T-helper 1 cell treated with Interleukin-12 subunit alpha and Interleukin-12 subunit beta and Interleukin-4 antibody, amounts not matched to agents 30 μg/mL and 1 μg/mL, for 36 hours (primary cell): ENCODE results near the gene STRN4.
"Not testable (repeated sequence)": the region's sequence is repeated elsewhere in the genome, so short reads cannot be mapped to it uniquely, and the experiment has no call there.

Experiments
- H3K27ac Mint-ChIP-seq: one replicate; pipeline ENCODE4 v1.8.0; 2021; ENCODE audit warnings: mild to moderate bottlenecking, mixed read lengths
- H3K27me3 Mint-ChIP-seq: one replicate; pipeline ENCODE4 v1.8.0; 2021; ENCODE audit warnings: low read depth, mixed read lengths
- H3K36me3 Mint-ChIP-seq: one replicate; pipeline ENCODE4 v1.8.0; 2021; ENCODE audit warnings: low read depth, mixed read lengths
- H3K4me1 Mint-ChIP-seq: one replicate; pipeline ENCODE4 v1.8.0; 2021; ENCODE audit warnings: low read depth, mixed read lengths
- H3K4me3 Mint-ChIP-seq: one replicate; pipeline ENCODE4 v1.8.0; 2021; ENCODE audit warnings: mild to moderate bottlenecking, moderate library complexity, mixed read lengths
- H3K9me3 Mint-ChIP-seq: one replicate; pipeline ENCODE4 v1.8.0; 2021; ENCODE audit warnings: mixed read lengths

The STRN4 gene

GRCh38 chr19:46782355-46783019 is 36.2 kb upstream of the STRN4 start:
- Mint-ChIP-seq H3K36me3 (peaks cover 58% of the 10 kb centered on the region), H3K9me3 (no peaks in the 10 kb centered on the region), H3K27ac (peak overlapping the region; percentile 77), H3K4me1 (peaks cover 40% of the 10 kb centered on the region), H3K4me3 (peak overlapping the region; percentile 97), H3K27me3 (no peaks in the 10 kb centered on the region)

GRCh38 chr19:46777956-46778645 is 31.9 kb upstream of the STRN4 start:
- H3K27ac Mint-ChIP-seq, H3K9me3 Mint-ChIP-seq, H3K4me1 Mint-ChIP-seq, H3K4me3 Mint-ChIP-seq, H3K27me3 Mint-ChIP-seq: not testable (repeated sequence)
- H3K36me3 Mint-ChIP-seq: peaks cover 48% of the 10 kb centered on the region

- no peak overlapping the region for H3K4me3 Mint-ChIP-seq
- no peaks in the 10 kb centered on the region for H3K9me3 Mint-ChIP-seq
- H3K36me3 Mint-ChIP-seq: peaks cover 39% of the 10 kb centered on the region
- no peak overlapping the region for H3K27ac Mint-ChIP-seq
- peaks cover 2% of the 10 kb centered on the region for H3K4me1 Mint-ChIP-seq
- no peaks in the 10 kb centered on the region for H3K27me3 Mint-ChIP-seq
Observed at GRCh38 chr19:46776927-46777911, 31.0 kb upstream of the STRN4 start.

GRCh38 chr19:46775642-46776258 is 29.5 kb upstream of the STRN4 start:
- Mint-ChIP-seq H3K27ac (no peak overlapping the region), H3K27me3 (no peaks in the 10 kb centered on the region), H3K9me3 (no peaks in the 10 kb centered on the region), H3K4me3 (no peak overlapping the region), H3K36me3 (peaks cover 33% of the 10 kb centered on the region), H3K4me1 (peaks cover 2% of the 10 kb centered on the region)

- Mint-ChIP-seq H3K4me1 (no peaks in the 10 kb centered on the region), H3K4me3 (no peak overlapping the region), H3K9me3 (no peaks in the 10 kb centered on the region), H3K36me3 (peaks cover 24% of the 10 kb centered on the region), H3K27ac (no peak overlapping the region), H3K27me3 (no peaks in the 10 kb centered on the region)
Observed at GRCh38 chr19:46773018-46773399, 26.8 kb upstream of the STRN4 start.

- H3K4me3 Mint-ChIP-seq: no peak overlapping the region
- peaks cover 20% of the 10 kb centered on the region for H3K36me3 Mint-ChIP-seq
- H3K9me3 Mint-ChIP-seq: no peaks in the 10 kb centered on the region
- H3K27ac Mint-ChIP-seq: no peak overlapping the region
- H3K27me3 Mint-ChIP-seq: no peaks in the 10 kb centered on the region
- H3K4me1 Mint-ChIP-seq: no peaks in the 10 kb centered on the region
Observed at GRCh38 chr19:46772170-46773017, 26.1 kb upstream of the STRN4 start.

- not testable (repeated sequence) for H3K36me3 Mint-ChIP-seq, H3K9me3 Mint-ChIP-seq, H3K27ac Mint-ChIP-seq, H3K27me3 Mint-ChIP-seq, H3K4me3 Mint-ChIP-seq, H3K4me1 Mint-ChIP-seq
Observed at GRCh38 chr19:46768746-46769145, 22.5 kb upstream of the STRN4 start.

GRCh38 chr19:46766569-46767317 is 20.5 kb upstream of the STRN4 start:
- peak overlapping the region; percentile 43 for H3K27ac Mint-ChIP-seq
- H3K4me1 Mint-ChIP-seq: peaks cover 2% of the 10 kb centered on the region
- H3K9me3 Mint-ChIP-seq: no peaks in the 10 kb centered on the region
- H3K4me3 Mint-ChIP-seq: no peak overlapping the region
- no peaks in the 10 kb centered on the region for H3K27me3 Mint-ChIP-seq
- peaks cover 1% of the 10 kb centered on the region for H3K36me3 Mint-ChIP-seq

GRCh38 chr19:46764817-46765291 is 18.6 kb upstream of the STRN4 start:
- H3K4me1 Mint-ChIP-seq: peaks cover 2% of the 10 kb centered on the region
- no peak overlapping the region for H3K4me3 Mint-ChIP-seq
- no peak overlapping the region for H3K27ac Mint-ChIP-seq
- no peaks in the 10 kb centered on the region for H3K9me3 Mint-ChIP-seq
- no peaks in the 10 kb centered on the region for H3K27me3 Mint-ChIP-seq
- H3K36me3 Mint-ChIP-seq: peaks cover 1% of the 10 kb centered on the region

- Mint-ChIP-seq H3K4me1 (peaks cover 2% of the 10 kb centered on the region), H3K9me3 (no peaks in the 10 kb centered on the region), H3K27ac (no peak overlapping the region), H3K27me3 (no peaks in the 10 kb centered on the region), H3K36me3 (peaks cover 1% of the 10 kb centered on the region), H3K4me3 (no peak overlapping the region)
Observed at GRCh38 chr19:46762245-46762890, 16.1 kb upstream of the STRN4 start.

- Mint-ChIP-seq H3K27ac (no peak overlapping the region), H3K4me1 (no peaks in the 10 kb centered on the region), H3K4me3 (no peak overlapping the region), H3K27me3 (no peaks in the 10 kb centered on the region), H3K36me3 (no peaks in the 10 kb centered on the region), H3K9me3 (no peaks in the 10 kb centered on the region)
Observed at GRCh38 chr19:46761418-46761831, 15.2 kb upstream of the STRN4 start.

- H3K27me3 Mint-ChIP-seq, H3K27ac Mint-ChIP-seq, H3K4me3 Mint-ChIP-seq, H3K4me1 Mint-ChIP-seq, H3K36me3 Mint-ChIP-seq, H3K9me3 Mint-ChIP-seq: not testable (repeated sequence)
Observed at GRCh38 chr19:46760897-46761296, 14.6 kb upstream of the STRN4 start.

- Mint-ChIP-seq H3K27ac (no peak overlapping the region), H3K9me3 (no peaks in the 10 kb centered on the region)
Observed at GRCh38 chr19:46760363-46760762, 14.1 kb upstream of the STRN4 start.

More at GRCh38 chr19:46760363-46760762, 14.1 kb upstream of the STRN4 start:
- no peaks in the 10 kb centered on the region for H3K36me3 Mint-ChIP-seq
- no peaks in the 10 kb centered on the region for H3K27me3 Mint-ChIP-seq
- H3K4me3 Mint-ChIP-seq: no peak overlapping the region
- no peaks in the 10 kb centered on the region for H3K4me1 Mint-ChIP-seq
